ENCODE measurements around the gene ZNF570. TPM values are rescaled to one million over a fixed set of nuclear protein-coding genes. Genes with fewer than 3 reads are reported as not detected.

Gene ZNF570
- total and polyA plus RNA-seq, 2 of the 13 experiments (the other 11 are each of a cell fraction or from before 2014, with no cell fraction given) = 1.0 to 4.4 TPM

GRCh38 chr19:37468961-37469777 lies at the start of gene ZNF570 (continued):
- TF ChIP-seq, protein P1, sequence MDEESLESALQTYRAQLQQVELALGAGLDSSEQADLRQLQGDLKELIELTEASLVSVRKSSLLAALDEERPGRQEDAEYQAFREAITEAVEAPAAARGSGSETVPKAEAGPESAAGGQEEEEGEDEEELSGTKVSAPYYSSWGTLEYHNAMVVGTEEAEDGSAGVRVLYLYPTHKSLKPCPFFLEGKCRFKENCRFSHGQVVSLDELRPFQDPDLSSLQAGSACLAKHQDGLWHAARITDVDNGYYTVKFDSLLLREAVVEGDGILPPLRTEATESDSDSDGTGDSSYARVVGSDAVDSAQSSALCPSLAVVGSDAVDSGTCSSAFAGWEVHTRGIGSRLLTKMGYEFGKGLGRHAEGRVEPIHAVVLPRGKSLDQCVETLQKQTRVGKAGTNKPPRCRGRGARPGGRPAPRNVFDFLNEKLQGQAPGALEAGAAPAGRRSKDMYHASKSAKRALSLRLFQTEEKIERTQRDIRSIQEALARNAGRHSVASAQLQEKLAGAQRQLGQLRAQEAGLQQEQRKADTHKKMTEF (CRISPR knock-in tag; IDR thresholded peaks at IDR 0.05) = peak; percentile 56; the same call in 1 of the 2 replicates
- TF ChIP-seq, protein P2, sequence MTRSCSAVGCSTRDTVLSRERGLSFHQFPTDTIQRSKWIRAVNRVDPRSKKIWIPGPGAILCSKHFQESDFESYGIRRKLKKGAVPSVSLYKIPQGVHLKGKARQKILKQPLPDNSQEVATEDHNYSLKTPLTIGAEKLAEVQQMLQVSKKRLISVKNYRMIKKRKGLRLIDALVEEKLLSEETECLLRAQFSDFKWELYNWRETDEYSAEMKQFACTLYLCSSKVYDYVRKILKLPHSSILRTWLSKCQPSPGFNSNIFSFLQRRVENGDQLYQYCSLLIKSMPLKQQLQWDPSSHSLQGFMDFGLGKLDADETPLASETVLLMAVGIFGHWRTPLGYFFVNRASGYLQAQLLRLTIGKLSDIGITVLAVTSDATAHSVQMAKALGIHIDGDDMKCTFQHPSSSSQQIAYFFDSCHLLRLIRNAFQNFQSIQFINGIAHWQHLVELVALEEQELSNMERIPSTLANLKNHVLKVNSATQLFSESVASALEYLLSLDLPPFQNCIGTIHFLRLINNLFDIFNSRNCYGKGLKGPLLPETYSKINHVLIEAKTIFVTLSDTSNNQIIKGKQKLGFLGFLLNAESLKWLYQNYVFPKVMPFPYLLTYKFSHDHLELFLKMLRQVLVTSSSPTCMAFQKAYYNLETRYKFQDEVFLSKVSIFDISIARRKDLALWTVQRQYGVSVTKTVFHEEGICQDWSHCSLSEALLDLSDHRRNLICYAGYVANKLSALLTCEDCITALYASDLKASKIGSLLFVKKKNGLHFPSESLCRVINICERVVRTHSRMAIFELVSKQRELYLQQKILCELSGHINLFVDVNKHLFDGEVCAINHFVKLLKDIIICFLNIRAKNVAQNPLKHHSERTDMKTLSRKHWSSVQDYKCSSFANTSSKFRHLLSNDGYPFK (CRISPR knock-in tag; IDR thresholded peaks at IDR 0.05; ENCODE audit: borderline replicate concordance) = peak; percentile 58; the same call in 1 of the 2 replicates
- TF ChIP-seq, protein P3, sequence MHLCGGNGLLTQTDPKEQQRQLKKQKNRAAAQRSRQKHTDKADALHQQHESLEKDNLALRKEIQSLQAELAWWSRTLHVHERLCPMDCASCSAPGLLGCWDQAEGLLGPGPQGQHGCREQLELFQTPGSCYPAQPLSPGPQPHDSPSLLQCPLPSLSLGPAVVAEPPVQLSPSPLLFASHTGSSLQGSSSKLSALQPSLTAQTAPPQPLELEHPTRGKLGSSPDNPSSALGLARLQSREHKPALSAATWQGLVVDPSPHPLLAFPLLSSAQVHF (CRISPR knock-in tag; IDR thresholded peaks at IDR 0.05) = no peak
- TF ChIP-seq, protein P4, sequence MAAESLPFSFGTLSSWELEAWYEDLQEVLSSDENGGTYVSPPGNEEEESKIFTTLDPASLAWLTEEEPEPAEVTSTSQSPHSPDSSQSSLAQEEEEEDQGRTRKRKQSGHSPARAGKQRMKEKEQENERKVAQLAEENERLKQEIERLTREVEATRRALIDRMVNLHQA (CRISPR knock-in tag; IDR thresholded peaks at IDR 0.05) = no peak
- TF ChIP-seq, protein P5, sequence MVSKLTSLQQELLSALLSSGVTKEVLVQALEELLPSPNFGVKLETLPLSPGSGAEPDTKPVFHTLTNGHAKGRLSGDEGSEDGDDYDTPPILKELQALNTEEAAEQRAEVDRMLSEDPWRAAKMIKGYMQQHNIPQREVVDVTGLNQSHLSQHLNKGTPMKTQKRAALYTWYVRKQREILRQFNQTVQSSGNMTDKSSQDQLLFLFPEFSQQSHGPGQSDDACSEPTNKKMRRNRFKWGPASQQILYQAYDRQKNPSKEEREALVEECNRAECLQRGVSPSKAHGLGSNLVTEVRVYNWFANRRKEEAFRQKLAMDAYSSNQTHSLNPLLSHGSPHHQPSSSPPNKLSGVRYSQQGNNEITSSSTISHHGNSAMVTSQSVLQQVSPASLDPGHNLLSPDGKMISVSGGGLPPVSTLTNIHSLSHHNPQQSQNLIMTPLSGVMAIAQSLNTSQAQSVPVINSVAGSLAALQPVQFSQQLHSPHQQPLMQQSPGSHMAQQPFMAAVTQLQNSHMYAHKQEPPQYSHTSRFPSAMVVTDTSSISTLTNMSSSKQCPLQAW (CRISPR knock-in tag; IDR thresholded peaks at IDR 0.05) = peak; percentile 64; the same call in 1 of the 2 replicates
- TF ChIP-seq ZNF460 (CRISPR knock-in tag; IDR thresholded peaks at IDR 0.05; ENCODE audit: borderline replicate concordance) (no peak), LBX2 (CRISPR knock-in tag; IDR thresholded peaks at IDR 0.05; ENCODE audit: borderline replicate concordance) (no peak), MAFF (IDR thresholded peaks at IDR 0.05; ENCODE audit: low read depth, low read length) (no peak), ZNF792 (CRISPR knock-in tag; IDR thresholded peaks at IDR 0.05) (no peak), KAT2B (IDR thresholded peaks at IDR 0.05; ENCODE audit: borderline replicate concordance, low read depth, low read length) (no peak), MEF2D (CRISPR knock-in tag; IDR thresholded peaks at IDR 0.05) (peak; percentile 78; the same call in 1 of the 2 replicates), ZNF251 (CRISPR knock-in tag; IDR thresholded peaks at IDR 0.05) (0 out of 2 replicates have a peak, but pooled peaks have one; percentile 28), ZNF383 (CRISPR knock-in tag; IDR thresholded peaks at IDR 0.05; ENCODE audit: borderline replicate concordance) (no peak), SP5 (CRISPR knock-in tag; IDR thresholded peaks at IDR 0.05; ENCODE audit: borderline replicate concordance, low read depth) (0 out of 2 replicates have a peak, but pooled peaks have one; percentile 8), LCORL (IDR thresholded peaks at IDR 0.05) (no peak), LCORL (CRISPR knock-in tag; IDR thresholded peaks at IDR 0.05) (0 out of 2 replicates have a peak, but pooled peaks have one; percentile 50)
- TF ChIP-seq, protein P6, sequence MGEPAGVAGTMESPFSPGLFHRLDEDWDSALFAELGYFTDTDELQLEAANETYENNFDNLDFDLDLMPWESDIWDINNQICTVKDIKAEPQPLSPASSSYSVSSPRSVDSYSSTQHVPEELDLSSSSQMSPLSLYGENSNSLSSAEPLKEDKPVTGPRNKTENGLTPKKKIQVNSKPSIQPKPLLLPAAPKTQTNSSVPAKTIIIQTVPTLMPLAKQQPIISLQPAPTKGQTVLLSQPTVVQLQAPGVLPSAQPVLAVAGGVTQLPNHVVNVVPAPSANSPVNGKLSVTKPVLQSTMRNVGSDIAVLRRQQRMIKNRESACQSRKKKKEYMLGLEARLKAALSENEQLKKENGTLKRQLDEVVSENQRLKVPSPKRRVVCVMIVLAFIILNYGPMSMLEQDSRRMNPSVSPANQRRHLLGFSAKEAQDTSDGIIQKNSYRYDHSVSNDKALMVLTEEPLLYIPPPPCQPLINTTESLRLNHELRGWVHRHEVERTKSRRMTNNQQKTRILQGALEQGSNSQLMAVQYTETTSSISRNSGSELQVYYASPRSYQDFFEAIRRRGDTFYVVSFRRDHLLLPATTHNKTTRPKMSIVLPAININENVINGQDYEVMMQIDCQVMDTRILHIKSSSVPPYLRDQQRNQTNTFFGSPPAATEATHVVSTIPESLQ (CRISPR knock-in tag; conservative IDR thresholded peaks at IDR 0.05) = no peak
